ENCODE data around the gene RGS3.

RGS3 gene

DNA sequence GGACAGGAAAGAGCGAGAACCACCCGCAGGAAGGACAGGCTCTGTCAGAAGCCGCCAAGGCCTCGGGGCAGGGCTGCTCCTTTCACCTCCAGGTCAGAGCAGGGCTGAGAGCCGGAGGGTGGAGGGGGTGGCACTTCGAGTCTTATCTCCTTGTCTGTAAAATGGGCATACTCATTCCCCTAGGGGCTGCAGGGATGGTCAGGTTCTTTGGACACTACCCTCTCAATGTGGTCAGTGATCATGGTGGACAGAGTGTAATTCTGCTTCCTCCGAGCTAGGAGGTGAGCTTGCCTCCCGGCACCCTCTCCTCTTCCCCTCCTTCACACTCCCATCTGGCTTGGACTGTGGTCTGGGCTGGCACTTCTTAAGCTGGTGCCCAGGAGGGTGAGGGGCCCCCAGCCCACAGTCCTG is 39.6 kb downstream of the RGS3 start:
- Histone ChIP-seq H3K27ac (ENCODE audit: low read depth, low read length) (no peak overlapping the region), H3K4me1 (ENCODE audit: control insufficient read depth, low read depth, low read length) (peaks cover 5% of the 10 kb centered on the region), H3K18ac (ENCODE audit: low read length) (no peak overlapping the region), H3K79me2 (ENCODE audit: control insufficient read depth, insufficient read depth, low read length) (no peaks in the 10 kb centered on the region), H3K23ac (ENCODE audit: low read length) (peak overlapping the region; percentile 57), H2AK5ac (ENCODE audit: low read length) (no peak overlapping the region), H4K8ac (ENCODE audit: low read depth, low read length) (no peak overlapping the region), H3K36me3 (ENCODE audit: control insufficient read depth, insufficient read depth, low read length) (no peaks in the 10 kb centered on the region), H3K79me1 (ENCODE audit: low read length) (no peaks in the 10 kb centered on the region), H3K4me3 (ENCODE audit: low read length) (no peak overlapping the region), H2BK120ac (ENCODE audit: low read depth, low read length) (no peak overlapping the region), H4K5ac (ENCODE audit: low read length) (no peak overlapping the region), H3K56ac (ENCODE audit: low read length) (no peak overlapping the region), H3K4me2 (ENCODE audit: low read length) (no peak overlapping the region), H2BK5ac (ENCODE audit: low read length) (no peak overlapping the region), H3K27me3 (ENCODE audit: insufficient read depth, low read length, poor library complexity) (no peaks in the 10 kb centered on the region), H3K9ac (ENCODE audit: low read length) (no peak overlapping the region), H2BK15ac (replicated peaks; ENCODE audit: low read depth) (no peak overlapping the region), H3K4ac (ENCODE audit: low read depth, low read length) (no peak overlapping the region)
- DNase-seq: no peak
- WGBS (ENCODE audit: extremely low coverage, insufficient coverage, low lambda C conversion rate): no CpG with 5 or more reads among the region's 8 CpGs

DNA sequence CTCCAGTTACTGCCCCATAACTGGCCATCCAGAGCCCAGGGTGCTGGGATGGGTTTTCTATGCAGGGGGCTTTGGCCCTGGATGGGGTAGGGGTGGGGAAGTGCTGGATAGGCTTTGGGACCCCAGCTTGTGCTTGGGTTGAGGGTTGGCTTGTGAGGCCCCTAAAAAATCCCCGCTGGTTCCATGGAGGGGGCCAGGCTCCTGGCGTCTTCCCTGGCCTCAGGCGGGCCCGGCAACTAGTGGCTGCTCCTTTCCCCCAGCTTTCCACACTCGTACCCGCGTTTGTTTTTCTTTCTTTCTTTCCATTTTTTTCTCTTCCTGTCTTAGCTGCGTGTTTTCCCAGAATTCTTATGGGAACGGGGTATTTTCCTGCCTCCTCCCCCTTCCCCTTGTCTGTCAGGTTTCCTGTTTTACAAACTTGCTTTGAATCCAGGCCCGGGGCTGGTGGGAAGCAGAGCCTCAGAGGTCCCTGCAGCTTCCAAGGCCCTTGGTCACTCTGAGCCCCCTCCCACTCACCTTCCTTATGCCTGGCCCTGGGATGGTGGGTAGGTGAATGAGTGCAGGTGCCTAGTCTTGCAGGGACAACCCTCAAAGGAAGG is 40.2 kb downstream of the RGS3 start:
- H2AK5ac ChIP-seq (ENCODE audit: low read length): no peak overlapping the region
- H3K56ac ChIP-seq (ENCODE audit: low read length): no peak overlapping the region
- H3K4me1 ChIP-seq (ENCODE audit: control insufficient read depth, low read depth, low read length): peaks cover 5% of the 10 kb centered on the region
- no peaks in the 10 kb centered on the region for H3K27me3 ChIP-seq (ENCODE audit: insufficient read depth, low read length, poor library complexity)
- peak overlapping the region; percentile 57 for H3K23ac ChIP-seq (ENCODE audit: low read length)
- H3K4me2 ChIP-seq (ENCODE audit: low read length): no peak overlapping the region
- H3K18ac ChIP-seq (ENCODE audit: low read length): no peak overlapping the region
- no peaks in the 10 kb centered on the region for H3K36me3 ChIP-seq (ENCODE audit: control insufficient read depth, insufficient read depth, low read length)
- no peak overlapping the region for H4K8ac ChIP-seq (ENCODE audit: low read depth, low read length)
- peak; percentile 37 for DNase-seq
- no peak overlapping the region for H2BK120ac ChIP-seq (ENCODE audit: low read depth, low read length)
- H3K79me1 ChIP-seq (ENCODE audit: low read length): no peaks in the 10 kb centered on the region
- no peak overlapping the region for H2BK15ac ChIP-seq (replicated peaks; ENCODE audit: low read depth)
- H3K27ac ChIP-seq (ENCODE audit: low read depth, low read length): no peak overlapping the region
- H4K5ac ChIP-seq (ENCODE audit: low read length): no peak overlapping the region
- no CpG with 5 or more reads among the region's 10 CpGs for WGBS (ENCODE audit: extremely low coverage, insufficient coverage, low lambda C conversion rate)
- H3K9ac ChIP-seq (ENCODE audit: low read length): no peak overlapping the region
- H3K79me2 ChIP-seq (ENCODE audit: control insufficient read depth, insufficient read depth, low read length): no peaks in the 10 kb centered on the region
- no peak overlapping the region for H3K4me3 ChIP-seq (ENCODE audit: low read length)
- H3K4ac ChIP-seq (ENCODE audit: low read depth, low read length): no peak overlapping the region
- H2BK5ac ChIP-seq (ENCODE audit: low read length): no peak overlapping the region

DNA sequence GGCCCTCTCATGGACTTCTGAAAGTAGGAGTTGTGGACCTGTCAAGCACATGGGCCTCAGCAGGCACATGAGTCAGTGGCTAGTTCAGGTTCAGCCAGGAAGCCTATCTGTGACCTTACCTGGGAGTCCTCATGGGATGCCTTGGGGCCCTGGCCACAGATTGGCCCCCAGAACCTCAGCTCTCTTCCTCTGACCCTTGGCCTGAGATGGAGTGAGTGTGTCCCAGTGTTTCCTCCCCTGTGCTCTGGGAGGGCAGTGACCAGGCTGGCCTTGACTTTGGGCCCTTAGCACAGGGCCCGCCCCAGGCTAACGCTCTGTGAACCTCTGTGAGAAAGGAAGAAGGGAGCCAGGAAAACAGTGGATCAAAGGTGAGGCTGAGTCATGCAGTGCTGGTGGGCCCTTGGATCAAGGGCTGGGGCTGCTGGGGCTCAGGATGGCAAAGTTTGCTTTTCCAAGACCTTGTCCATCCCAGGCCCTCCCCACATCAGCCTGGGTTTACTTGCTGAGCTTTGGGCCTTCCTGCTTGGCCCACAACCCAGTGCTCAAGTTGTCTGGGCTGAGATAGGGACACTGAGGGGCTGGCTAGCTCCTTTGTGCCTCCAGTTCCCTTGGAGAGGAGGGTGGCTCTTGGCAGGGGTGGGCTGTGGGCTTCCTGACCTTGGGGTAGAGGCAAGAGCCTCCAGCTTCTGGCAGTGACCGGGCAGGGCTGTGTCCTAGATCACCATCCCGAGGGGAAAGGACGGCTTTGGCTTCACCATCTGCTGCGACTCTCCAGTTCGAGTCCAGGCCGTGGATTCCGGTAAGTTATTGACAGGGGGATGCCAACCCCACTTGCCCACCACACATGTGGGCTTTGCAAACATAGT is 41.4 kb downstream of the RGS3 start:
- Histone ChIP-seq H3K36me3 (ENCODE audit: control insufficient read depth, insufficient read depth, low read length) (no peaks in the 10 kb centered on the region), H3K4me1 (ENCODE audit: control insufficient read depth, low read depth, low read length) (peaks cover 5% of the 10 kb centered on the region), H2AK5ac (ENCODE audit: low read length) (no peak overlapping the region), H3K23ac (ENCODE audit: low read length) (no peak overlapping the region), H3K18ac (ENCODE audit: low read length) (no peak overlapping the region), H3K4me3 (ENCODE audit: low read length) (no peak overlapping the region), H3K56ac (ENCODE audit: low read length) (no peak overlapping the region), H3K4ac (ENCODE audit: low read depth, low read length) (no peak overlapping the region), H3K4me2 (ENCODE audit: low read length) (no peak overlapping the region), H3K79me2 (ENCODE audit: control insufficient read depth, insufficient read depth, low read length) (no peaks in the 10 kb centered on the region), H2BK5ac (ENCODE audit: low read length) (no peak overlapping the region), H3K9ac (ENCODE audit: low read length) (no peak overlapping the region), H3K79me1 (ENCODE audit: low read length) (no peaks in the 10 kb centered on the region), H2BK15ac (replicated peaks; ENCODE audit: low read depth) (no peak overlapping the region), H3K27me3 (ENCODE audit: insufficient read depth, low read length, poor library complexity) (no peaks in the 10 kb centered on the region), H4K5ac (ENCODE audit: low read length) (no peak overlapping the region), H2BK120ac (ENCODE audit: low read depth, low read length) (no peak overlapping the region), H3K27ac (ENCODE audit: low read depth, low read length) (no peak overlapping the region), H4K8ac (ENCODE audit: low read depth, low read length) (no peak overlapping the region)
- WGBS (ENCODE audit: extremely low coverage, insufficient coverage, low lambda C conversion rate): no CpG with 5 or more reads among the region's 9 CpGs
- no peak for DNase-seq

DNA sequence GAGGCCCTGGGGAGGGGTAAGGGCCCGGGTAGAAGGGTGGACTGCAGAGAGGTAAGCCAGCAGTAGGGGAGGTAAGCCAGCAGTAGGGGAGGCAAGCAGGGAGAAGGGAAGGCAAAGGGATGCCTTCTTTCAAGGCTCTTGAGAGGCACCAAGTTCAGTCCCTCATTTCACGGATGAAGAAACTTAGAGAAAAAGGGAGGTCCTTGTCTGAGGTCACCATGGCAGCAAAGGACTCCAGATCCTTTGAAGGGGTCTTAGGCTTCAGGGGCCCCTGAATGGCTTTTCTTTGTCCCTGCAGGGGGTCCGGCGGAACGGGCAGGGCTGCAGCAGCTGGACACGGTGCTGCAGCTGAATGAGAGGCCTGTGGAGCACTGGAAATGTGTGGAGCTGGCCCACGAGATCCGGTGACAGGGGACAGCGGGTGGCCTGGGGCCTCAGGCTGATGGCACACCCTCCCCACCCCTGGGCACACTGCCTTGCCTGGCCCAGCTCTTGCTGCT is 42.6 kb downstream of the RGS3 start:
- Histone ChIP-seq H3K27ac (ENCODE audit: low read depth, low read length) (no peak overlapping the region), H3K4me2 (ENCODE audit: low read length) (no peak overlapping the region), H3K4me3 (ENCODE audit: low read length) (no peak overlapping the region), H2BK15ac (replicated peaks; ENCODE audit: low read depth) (no peak overlapping the region), H2BK120ac (ENCODE audit: low read depth, low read length) (no peak overlapping the region), H2AK5ac (ENCODE audit: low read length) (no peak overlapping the region), H4K5ac (ENCODE audit: low read length) (no peak overlapping the region), H4K8ac (ENCODE audit: low read depth, low read length) (no peak overlapping the region), H2BK5ac (ENCODE audit: low read length) (no peak overlapping the region), H3K4ac (ENCODE audit: low read depth, low read length) (no peak overlapping the region), H3K9ac (ENCODE audit: low read length) (no peak overlapping the region), H3K4me1 (ENCODE audit: control insufficient read depth, low read depth, low read length) (peaks cover 5% of the 10 kb centered on the region), H3K23ac (ENCODE audit: low read length) (no peak overlapping the region), H3K36me3 (ENCODE audit: control insufficient read depth, insufficient read depth, low read length) (no peaks in the 10 kb centered on the region), H3K79me1 (ENCODE audit: low read length) (no peaks in the 10 kb centered on the region), H3K27me3 (ENCODE audit: insufficient read depth, low read length, poor library complexity) (no peaks in the 10 kb centered on the region), H3K56ac (ENCODE audit: low read length) (no peak overlapping the region), H3K18ac (ENCODE audit: low read length) (no peak overlapping the region), H3K79me2 (ENCODE audit: control insufficient read depth, insufficient read depth, low read length) (no peaks in the 10 kb centered on the region)
- DNase-seq: no peak
- WGBS (ENCODE audit: extremely low coverage, insufficient coverage, low lambda C conversion rate): no CpG with 5 or more reads among the region's 9 CpGs

DNA sequence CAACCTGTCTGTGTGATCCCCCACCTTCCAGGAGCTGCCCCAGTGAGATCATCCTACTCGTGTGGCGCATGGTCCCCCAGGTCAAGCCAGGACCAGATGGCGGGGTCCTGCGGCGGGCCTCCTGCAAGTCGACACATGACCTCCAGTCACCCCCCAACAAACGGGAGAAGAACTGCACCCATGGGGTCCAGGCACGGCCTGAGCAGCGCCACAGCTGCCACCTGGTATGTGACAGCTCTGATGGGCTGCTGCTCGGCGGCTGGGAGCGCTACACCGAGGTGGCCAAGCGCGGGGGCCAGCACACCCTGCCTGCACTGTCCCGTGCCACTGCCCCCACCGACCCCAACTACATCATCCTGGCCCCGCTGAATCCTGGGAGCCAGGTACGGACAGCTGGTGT is 43.7 kb downstream of the RGS3 start:
- no CpG with 5 or more reads among the region's 19 CpGs for WGBS (ENCODE audit: extremely low coverage, insufficient coverage, low lambda C conversion rate)
- H3K79me2 ChIP-seq (ENCODE audit: control insufficient read depth, insufficient read depth, low read length): no peaks in the 10 kb centered on the region
- no peak overlapping the region for H3K56ac ChIP-seq (ENCODE audit: low read length)
- no peak overlapping the region for H3K18ac ChIP-seq (ENCODE audit: low read length)
- no peak for DNase-seq
- H3K27ac ChIP-seq (ENCODE audit: low read depth, low read length): no peak overlapping the region
- no peaks in the 10 kb centered on the region for H3K27me3 ChIP-seq (ENCODE audit: insufficient read depth, low read length, poor library complexity)
- H3K9ac ChIP-seq (ENCODE audit: low read length): no peak overlapping the region
- no peak overlapping the region for H4K8ac ChIP-seq (ENCODE audit: low read depth, low read length)
- no peak overlapping the region for H3K4ac ChIP-seq (ENCODE audit: low read depth, low read length)
- H2BK15ac ChIP-seq (replicated peaks; ENCODE audit: low read depth): no peak overlapping the region
- H3K23ac ChIP-seq (ENCODE audit: low read length): no peak overlapping the region
- H3K4me1 ChIP-seq (ENCODE audit: control insufficient read depth, low read depth, low read length): no peaks in the 10 kb centered on the region
- no peak overlapping the region for H3K4me3 ChIP-seq (ENCODE audit: low read length)
- no peak overlapping the region for H4K5ac ChIP-seq (ENCODE audit: low read length)
- H2AK5ac ChIP-seq (ENCODE audit: low read length): no peak overlapping the region
- H2BK120ac ChIP-seq (ENCODE audit: low read depth, low read length): no peak overlapping the region
- no peaks in the 10 kb centered on the region for H3K79me1 ChIP-seq (ENCODE audit: low read length)
- no peak overlapping the region for H2BK5ac ChIP-seq (ENCODE audit: low read length)
- H3K4me2 ChIP-seq (ENCODE audit: low read length): no peak overlapping the region
- H3K36me3 ChIP-seq (ENCODE audit: control insufficient read depth, insufficient read depth, low read length): no peaks in the 10 kb centered on the region
